ENCODE results near the gene RNF40. TPM values are rescaled to one million over a fixed set of nuclear protein-coding genes. Genes with fewer than 3 reads are reported as not detected.
"Not testable (repeated sequence)": the region's sequence is repeated elsewhere in the genome, so short reads cannot be mapped to it uniquely, and the experiment has no call there.

The RNF40 gene
- polyA plus RNA-seq, 3 donors: 120 to 133 (median 120) TPM

GRCh38 chr16:30808146-30808545 is 46.0 kb downstream of the RNF40 start:
- DNase-seq: no peak

GRCh38 chr16:30808890-30809426 is 46.8 kb downstream of the RNF40 start:
- DNase-seq: not testable (repeated sequence)

- not testable (repeated sequence) for DNase-seq
These were observed 47.6 kb downstream of the RNF40 start for GRCh38 chr16:30809675-30810074.

- DNase-seq: peak; percentile 8
These were observed 51.7 kb downstream of the RNF40 start for GRCh38 chr16:30813821-30814189.

GRCh38 chr16:30816769-30817168 is 54.6 kb downstream of the RNF40 start:
- DNase-seq: no peak

GRCh38 chr16:30820952-30821421 is 58.9 kb downstream of the RNF40 start:
- no peak for DNase-seq

GRCh38 chr16:30821441-30821840 is 59.3 kb downstream of the RNF40 start:
- not testable (repeated sequence) for DNase-seq

- no peak for DNase-seq
These were observed 59.8 kb downstream of the RNF40 start for GRCh38 chr16:30821891-30822290.

Other genes with a start within 250 kb of the RNF40 start
- 10 to 100 TPM; 58.5 to 70.4 (median 68.1) TPM for gene ZNF768, start 235.8 kb upstream of the RNF40 start, polyA plus RNA-seq (ENCODE audit: insufficient read length in 3 of 3)
- 10 to 100 TPM; 10.1 to 11.3 (median 11.0) TPM for gene ZNF747, start 227.5 kb upstream of the RNF40 start, polyA plus RNA-seq (ENCODE audit: insufficient read length in 3 of 3)
- gene ZNF764, start 203.9 kb upstream of the RNF40 start, polyA plus RNA-seq (ENCODE audit: insufficient read length in 3 of 3): 10 to 100 TPM; 13.3 to 18.8 (median 14.4) TPM
- 10 to 100 TPM; 14.2 to 19.7 (median 17.7) TPM for gene ZNF688, start 190.6 kb upstream of the RNF40 start, polyA plus RNA-seq (ENCODE audit: insufficient read length in 3 of 3)
- 10 to 100 TPM; 21.3 to 36.9 (median 32.1) TPM for gene ZNF785, start 176.6 kb upstream of the RNF40 start, polyA plus RNA-seq (ENCODE audit: insufficient read length in 3 of 3)
- 10 to 100 TPM; 14.8 to 16.2 (median 15.7) TPM for gene ZNF689, start 151.9 kb upstream of the RNF40 start, polyA plus RNA-seq (ENCODE audit: insufficient read length in 3 of 3)
- 10 to 100 TPM; 50.6 to 52.4 (median 51.8) TPM for gene PRR14, start 111.4 kb upstream of the RNF40 start, polyA plus RNA-seq (ENCODE audit: insufficient read length in 3 of 3)
- 10 to 100 TPM; 69.5 to 85.7 (median 76.5) TPM for gene FBRS, start 103.9 kb upstream of the RNF40 start, polyA plus RNA-seq (ENCODE audit: insufficient read length in 3 of 3)
- gene SRCAP, start 63.2 kb upstream of the RNF40 start, polyA plus RNA-seq (ENCODE audit: insufficient read length in 3 of 3): 10 to 100 TPM; 38.6 to 55.8 (median 43.9) TPM
- 10 to 100 TPM; 28.7 to 44.8 (median 40.7) TPM for gene PHKG2, start 13.9 kb upstream of the RNF40 start, polyA plus RNA-seq (ENCODE audit: insufficient read length in 3 of 3)
- gene CFAP119, start 260 bp upstream of the RNF40 start, polyA plus RNA-seq (ENCODE audit: insufficient read length in 3 of 3): 10 to 100 TPM; 11.8 to 14.6 (median 12.8) TPM
- 10 to 100 TPM; 26.5 to 32.4 (median 30.3) TPM for gene ZNF629, start 24.9 kb downstream of the RNF40 start, polyA plus RNA-seq (ENCODE audit: insufficient read length in 3 of 3)
- gene BCL7C, start 131.8 kb downstream of the RNF40 start, polyA plus RNA-seq (ENCODE audit: insufficient read length in 3 of 3): 10 to 100 TPM; 43.7 to 52.6 (median 44.6) TPM
- 1 to 10 TPM; 7.5 to 8.4 (median 7.7) TPM for gene CTF1, start 134.3 kb downstream of the RNF40 start, polyA plus RNA-seq (ENCODE audit: insufficient read length in 3 of 3)
- gene FBXL19, start 161.2 kb downstream of the RNF40 start, polyA plus RNA-seq (ENCODE audit: insufficient read length in 3 of 3): 10 to 100 TPM; 32.2 to 35.4 (median 34.8) TPM
- gene ORAI3, start 186.7 kb downstream of the RNF40 start, polyA plus RNA-seq (ENCODE audit: insufficient read length in 3 of 3): 10 to 100 TPM; 21.7 to 23.4 (median 23.3) TPM
- gene SETD1A, start 195.4 kb downstream of the RNF40 start, polyA plus RNA-seq (ENCODE audit: insufficient read length in 3 of 3): 10 to 100 TPM; 18.7 to 22.6 (median 20.2) TPM
- 10 to 100 TPM in 2 of 3 donors, 1 to 10 TPM in 1; 8.1 to 10.9 (median 10.8) TPM for gene HSD3B7, start 222.9 kb downstream of the RNF40 start, polyA plus RNA-seq (ENCODE audit: insufficient read length in 3 of 3)
- gene STX1B, start 248.3 kb downstream of the RNF40 start, polyA plus RNA-seq (ENCODE audit: insufficient read length in 3 of 3): 1 to 10 TPM; 1.2 to 2.2 (median 1.7) TPM

All from renal pelvis (tissue), 4 donors.